ENCODE measurements around the gene PLGRKT.
"Not testable (repeated sequence)": the region's sequence is repeated elsewhere in the genome, so short reads cannot be mapped to it uniquely, and the experiment has no call there.

The PLGRKT gene

GRCh38 chr9:5375091-5375490 lies 62.6 kb downstream of the PLGRKT start:
- DNase-seq: no peak

GRCh38 chr9:5364294-5365024 lies 73.3 kb downstream of the PLGRKT start:
- no peak for DNase-seq

- DNase-seq: no peak
Observed at GRCh38 chr9:5361326-5362010, 76.3 kb downstream of the PLGRKT start.

- DNase-seq: no peak
Observed at GRCh38 chr9:5360341-5360740, 77.4 kb downstream of the PLGRKT start.

- no peak for DNase-seq
Observed at GRCh38 chr9:5357431-5358105, 80.2 kb downstream of the PLGRKT start.

- no peak for DNase-seq
Observed at GRCh38 chr9:5355817-5356216, 81.9 kb downstream of the PLGRKT start.

GRCh38 chr9:5355226-5355625 lies 82.5 kb downstream of the PLGRKT start:
- no peak for DNase-seq

- no peak for DNase-seq
Observed at GRCh38 chr9:5354184-5354583, 83.5 kb downstream of the PLGRKT start.

- peak; percentile 10 for DNase-seq
Observed at GRCh38 chr9:5352637-5353248, 85.0 kb downstream of the PLGRKT start.

- DNase-seq: not testable (repeated sequence)
Observed at GRCh38 chr9:5338992-5339981, 98.4 kb downstream of the PLGRKT start, which contains the start of gene RLN1. TSS of gene RLN1 (minus strand) at chr9:5339876. CDS start at chr9:5339746, 130 bp downstream.

- DNase-seq: peak; percentile 14
Observed at GRCh38 chr9:5336688-5337087, 101.0 kb downstream of the PLGRKT start.

- DNase-seq: not testable (repeated sequence)
Observed at GRCh38 chr9:5331276-5331675, 106.4 kb downstream of the PLGRKT start.

- peak; percentile 61 for DNase-seq
Observed at GRCh38 chr9:5326893-5327548, 110.7 kb downstream of the PLGRKT start.

- DNase-seq: no peak
Observed at GRCh38 chr9:5326187-5326586, 111.5 kb downstream of the PLGRKT start.

GRCh38 chr9:5321601-5322000 lies 116.1 kb downstream of the PLGRKT start:
- DNase-seq: not testable (repeated sequence)

- DNase-seq: no peak
Observed at GRCh38 chr9:5321058-5321457, 116.7 kb downstream of the PLGRKT start.

- DNase-seq: not testable (repeated sequence)
Observed at GRCh38 chr9:5316406-5316805, 121.3 kb downstream of the PLGRKT start.

- DNase-seq: no peak
Observed at GRCh38 chr9:5315187-5315923, 122.4 kb downstream of the PLGRKT start.

GRCh38 chr9:5310851-5311250 lies 126.9 kb downstream of the PLGRKT start:
- DNase-seq: no peak
